MM.1S (cell line): ENCODE data around the gene EIF5.

ENCODE experiments used
- DNase-seq: peaks from one replicate; pipeline ENCODE4 v3.0.0-alpha.2; 2015
- H2AFZ ChIP-seq: fragments of 300-600 bp; sonication (generic); 2 replicates; pipeline ENCODE4 v1.6.0; 2016; ENCODE audit warnings: antibody characterized with exemption, low read length
- H3F3A ChIP-seq: fragments of 300-600 bp; sonication (generic); 2 replicates; pipeline ENCODE4 v1.6.1; 2016; ENCODE audit warnings: mild to moderate bottlenecking, antibody characterized with exemption, low read length, moderate library complexity, mixed read lengths; ENCODE audit not compliant: insufficient read depth
- H3K27ac ChIP-seq: fragments of 300-600 bp; sonication (generic); 2 replicates; pipeline ENCODE4 v1.5.1; 2016; ENCODE audit warnings: mild to moderate bottlenecking, low read length
- H3K27me3 ChIP-seq: fragments of 300-600 bp; sonication (generic); replicated peaks from 2 replicates; pipeline ENCODE4 v1.6.0; 2016; ENCODE audit warnings: low read length; ENCODE audit not compliant: insufficient read depth
- H3K36me3 ChIP-seq: fragments of 300-600 bp; sonication (generic); replicated peaks from 2 replicates; pipeline ENCODE4 v1.6.1; 2016; ENCODE audit warnings: mild to moderate bottlenecking, low read length, mixed read lengths; ENCODE audit not compliant: insufficient read depth
- H3K4me1 ChIP-seq: fragments of 300-600 bp; sonication (generic); 2 replicates; pipeline ENCODE4 v1.6.1; 2016; ENCODE audit warnings: low read length, mixed read lengths
- H3K4me2 ChIP-seq: fragments of 300-600 bp; sonication (generic); 2 replicates; pipeline ENCODE4 v1.6.0; 2016; ENCODE audit warnings: low read depth, low read length
- H3K4me3 ChIP-seq: fragments of 300-600 bp; sonication (generic); 2 replicates; pipeline ENCODE4 v1.5.1; 2016; ENCODE audit warnings: low read length, mixed read lengths
- H3K79me2 ChIP-seq: fragments of 300-600 bp; sonication (generic); 2 replicates; pipeline ENCODE4 v1.6.1; 2016; ENCODE audit warnings: mixed run types, low read length, mixed read lengths
- H3K9ac ChIP-seq: fragments of 300-600 bp; sonication (generic); 2 replicates; pipeline ENCODE4 v1.6.1; 2016; ENCODE audit warnings: low read length, mixed read lengths
- H3K9me2 ChIP-seq: fragments of 300-600 bp; sonication (generic); replicated peaks from 2 replicates; pipeline ENCODE4 v1.6.1; 2016; ENCODE audit warnings: mild to moderate bottlenecking, low read length, mixed read lengths; ENCODE audit not compliant: insufficient read depth
- H3K9me3 ChIP-seq: fragments of 300-600 bp; sonication (generic); replicated peaks from 2 replicates; pipeline ENCODE4 v1.6.1; 2016; ENCODE audit warnings: mild to moderate bottlenecking, low read length, mixed read lengths; ENCODE audit not compliant: insufficient read depth
- H4K20me1 ChIP-seq: fragments of 300-600 bp; sonication (generic); 2 replicates; pipeline ENCODE4 v1.6.1; 2016; ENCODE audit warnings: mild to moderate bottlenecking, low read length, moderate library complexity, mixed read lengths; ENCODE audit not compliant: insufficient read depth
- EZH2 ChIP-seq: fragments of 300-600 bp; sonication (generic); optimal IDR thresholded peaks from 2 replicates; pipeline ENCODE3; 2017; ENCODE audit warnings: low read depth, mild to moderate bottlenecking, antibody characterized with exemption, low read length, mixed read lengths
- EZH2phosphoT487 ChIP-seq: fragments of 300-600 bp; sonication (generic); IDR thresholded peaks from 2 replicates; pipeline ENCODE4 v1.6.1; 2018; ENCODE audit warnings: antibody characterized with exemption, low read length
- TF ChIP-seq, protein P1 (sequence below): fragments of 300-600 bp; sonication (generic); IDR thresholded peaks from 2 replicates; pipeline ENCODE4 v1.5.1; 2016; ENCODE audit warnings: antibody characterized with exemption, low read length, mixed read lengths

EIF5 gene

DNA sequence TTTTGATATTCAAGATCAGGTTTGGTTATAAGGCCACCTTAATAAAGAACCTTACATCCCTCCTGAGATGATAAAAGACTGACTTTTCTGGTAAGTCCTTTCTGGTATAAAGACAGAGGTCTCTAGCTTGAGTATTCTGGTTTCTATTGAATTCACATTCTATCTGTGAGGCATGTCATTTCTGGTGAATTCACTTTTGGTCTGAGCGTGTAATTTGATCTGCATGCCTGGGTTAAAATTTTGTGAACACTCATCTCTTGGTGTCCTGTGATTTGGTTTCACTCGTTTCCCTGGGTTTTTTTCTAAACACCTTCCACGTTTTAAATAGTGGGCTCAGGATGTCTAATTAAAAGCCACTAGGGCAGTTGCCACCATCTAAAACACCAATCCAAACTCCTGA, 12.2 kb downstream of the EIF5 start:
- H3F3A ChIP-seq = 0 out of 2 replicates have a peak, but pooled peaks cover 3% of the 10 kb centered on the region
- no peaks in the 10 kb centered on the region for H3K9me3 ChIP-seq
- H4K20me1 ChIP-seq = no peaks in the 10 kb centered on the region
- H3K79me2 ChIP-seq = no peaks in the 10 kb centered on the region
- no peaks in the 10 kb centered on the region for H3K27me3 ChIP-seq
- H3K4me1 ChIP-seq = no peaks in the 10 kb centered on the region
- no peak overlapping the region for H2AFZ ChIP-seq
- no peak for DNase-seq
- no peak overlapping the region for H3K9ac ChIP-seq
- H3K27ac ChIP-seq = no peak overlapping the region
- no peaks in the 10 kb centered on the region for H3K9me2 ChIP-seq
- no peaks in the 10 kb centered on the region for H3K36me3 ChIP-seq
- no peak overlapping the region for H3K4me3 ChIP-seq
- TF ChIP-seq EZH2phosphoT487 (no peak), EZH2 (no peak)
- TF ChIP-seq, protein P1, sequence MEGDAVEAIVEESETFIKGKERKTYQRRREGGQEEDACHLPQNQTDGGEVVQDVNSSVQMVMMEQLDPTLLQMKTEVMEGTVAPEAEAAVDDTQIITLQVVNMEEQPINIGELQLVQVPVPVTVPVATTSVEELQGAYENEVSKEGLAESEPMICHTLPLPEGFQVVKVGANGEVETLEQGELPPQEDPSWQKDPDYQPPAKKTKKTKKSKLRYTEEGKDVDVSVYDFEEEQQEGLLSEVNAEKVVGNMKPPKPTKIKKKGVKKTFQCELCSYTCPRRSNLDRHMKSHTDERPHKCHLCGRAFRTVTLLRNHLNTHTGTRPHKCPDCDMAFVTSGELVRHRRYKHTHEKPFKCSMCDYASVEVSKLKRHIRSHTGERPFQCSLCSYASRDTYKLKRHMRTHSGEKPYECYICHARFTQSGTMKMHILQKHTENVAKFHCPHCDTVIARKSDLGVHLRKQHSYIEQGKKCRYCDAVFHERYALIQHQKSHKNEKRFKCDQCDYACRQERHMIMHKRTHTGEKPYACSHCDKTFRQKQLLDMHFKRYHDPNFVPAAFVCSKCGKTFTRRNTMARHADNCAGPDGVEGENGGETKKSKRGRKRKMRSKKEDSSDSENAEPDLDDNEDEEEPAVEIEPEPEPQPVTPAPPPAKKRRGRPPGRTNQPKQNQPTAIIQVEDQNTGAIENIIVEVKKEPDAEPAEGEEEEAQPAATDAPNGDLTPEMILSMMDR = no peak
- H3K4me2 ChIP-seq = no peak overlapping the region

DNA sequence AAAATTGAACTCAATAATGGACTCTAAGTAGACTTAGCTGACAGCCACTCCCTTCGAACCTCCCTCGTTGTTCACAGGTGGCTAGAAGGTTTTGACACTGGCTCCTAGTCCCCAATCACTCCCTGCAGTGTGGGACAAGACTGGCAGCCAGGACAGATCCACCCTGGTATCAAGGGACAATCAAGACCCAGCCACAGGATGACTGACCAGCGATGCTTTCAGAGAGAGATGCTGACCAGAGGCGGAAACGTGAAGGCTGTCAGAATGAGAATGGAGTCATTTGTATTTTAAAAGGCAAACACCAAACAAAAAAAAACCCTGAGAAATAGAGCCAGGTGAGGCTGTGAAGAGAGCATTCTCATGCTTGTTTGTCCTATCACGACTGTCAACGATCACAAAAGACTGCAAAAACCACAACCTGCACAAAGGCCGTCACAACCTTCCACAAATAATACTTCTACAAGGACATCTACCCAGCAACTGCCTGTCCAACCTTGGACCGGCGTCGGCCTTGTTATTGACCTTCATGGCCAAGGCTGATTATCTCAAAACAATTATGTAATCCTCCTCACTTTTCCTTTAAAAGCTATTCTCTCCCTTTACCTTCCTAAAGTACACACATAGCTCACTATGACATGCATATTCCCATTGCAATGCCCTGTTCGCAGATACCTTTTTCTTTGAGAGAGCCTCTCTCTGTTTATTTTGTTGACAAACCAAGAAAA, 13.2 kb downstream of the EIF5 start:
- no peaks in the 10 kb centered on the region for H3K36me3 ChIP-seq

DNA sequence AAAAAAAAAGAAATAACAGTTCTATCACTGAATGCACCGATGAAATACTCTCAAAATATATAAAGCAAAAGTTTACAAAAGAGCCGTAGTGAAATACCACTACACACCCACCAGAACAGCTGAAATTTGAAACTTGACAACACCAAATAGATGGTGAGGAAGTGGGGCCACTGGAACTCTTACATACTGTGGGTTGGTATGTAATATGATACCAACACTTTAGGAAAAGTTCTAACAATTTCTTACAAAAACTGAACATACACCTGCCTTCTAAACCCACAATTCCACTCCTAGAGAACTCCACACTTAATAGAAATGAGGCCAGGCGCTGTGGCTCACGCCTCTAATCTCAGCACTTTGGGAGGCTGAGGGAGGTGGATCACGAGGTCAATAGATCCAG, 14.1 kb downstream of the EIF5 start:
- Histone ChIP-seq H3K27me3 (no peaks in the 10 kb centered on the region), H3K36me3 (no peaks in the 10 kb centered on the region), H4K20me1 (no peaks in the 10 kb centered on the region), H3K9me3 (no peaks in the 10 kb centered on the region), H3K4me1 (no peaks in the 10 kb centered on the region), H3K79me2 (no peaks in the 10 kb centered on the region), H3K4me2 (no peak overlapping the region), H3F3A (0 out of 2 replicates have a peak, but pooled peaks cover 3% of the 10 kb centered on the region), H3K9ac (no peak overlapping the region), H2AFZ (no peak overlapping the region), H3K9me2 (no peaks in the 10 kb centered on the region), H3K27ac (no peak overlapping the region), H3K4me3 (no peak overlapping the region)
- no peak for TF ChIP-seq EZH2
- TF ChIP-seq EZH2phosphoT487 = no peak
- TF ChIP-seq, protein P1 = no peak
- no peak for DNase-seq

More for the DNA sequence above, 13.2 kb downstream of the EIF5 start:
- Histone ChIP-seq H3K4me2 (no peak overlapping the region), H3K27ac (no peak overlapping the region), H3K4me1 (no peaks in the 10 kb centered on the region), H4K20me1 (no peaks in the 10 kb centered on the region), H3F3A (0 out of 2 replicates have a peak, but pooled peaks cover 3% of the 10 kb centered on the region), H3K79me2 (no peaks in the 10 kb centered on the region), H3K9me3 (no peaks in the 10 kb centered on the region), H3K9ac (no peak overlapping the region), H3K27me3 (no peaks in the 10 kb centered on the region), H2AFZ (no peak overlapping the region), H3K4me3 (no peak overlapping the region), H3K9me2 (no peaks in the 10 kb centered on the region)
- no peak for DNase-seq
- TF ChIP-seq EZH2 = no peak
- no peak for TF ChIP-seq EZH2phosphoT487
- TF ChIP-seq, protein P1 = no peak
